GM12878 (cell line): ENCODE results near the gene NFILZ. TPM values are rescaled to one million over a fixed set of nuclear protein-coding genes. Genes with fewer than 3 reads are reported as not detected.

Experiments used
- ATAC-seq: fragments of 200-7000 bp; cut with Tn5 transposase; 3 replicates; pipeline ENCODE4 v1.9.1; 2020; ENCODE audit warnings: mild to moderate bottlenecking, moderate library complexity
- BruUV-seq: library from RNA; stranded (reverse); fragments of 400-500 nt; replicated peaks from 2 replicates; lab custom pipeline; 2021; lab: Mats Ljungman, UMichigan
- CTCF ChIA-PET: fragments of 300-600 bp; sonication (Branson Sonifier 250); formaldehyde crosslinking; extraction: SDS; loops from one replicate; lab custom pipeline; 2021; ENCODE audit warnings: inconsistent platforms; lab: Yijun Ruan, JAX
- POLR2A ChIA-PET: fragments of 350-600 bp; formaldehyde crosslinking; extraction: SDS; loops from one replicate; lab custom pipeline; 2021; ENCODE audit warnings: inconsistent platforms; lab: Charles Lee
- RAD21 ChIA-PET: fragments of 300-600 bp; sonication (Branson Sonifier 250); formaldehyde crosslinking; loops from one replicate; lab custom pipeline; 2023; ENCODE audit warnings: antibody characterized with exemption; ENCODE audit not compliant: unreplicated experiment; lab: Charles Lee
- SMC1A ChIA-PET: fragments of 300-600 bp; sonication (Branson Sonifier 250); formaldehyde crosslinking; loops from one replicate; lab custom pipeline; 2023; ENCODE audit not compliant: unreplicated experiment, uncharacterized antibody; lab: Charles Lee
- DNase-seq: peaks from one replicate; pipeline ENCODE4 v3.0.0-alpha.2; 2011; ENCODE audit warnings: low read depth, low spot score
- FAIRE-seq: peaks from 3 replicates; lab custom pipeline; 2011; peaks lifted over from hg19 to GRCh38; lab: Jason Lieb, UNC
- H2AFZ ChIP-seq: 2 replicates; pipeline ENCODE4 v1.6.0; 2011; ENCODE audit warnings: low read depth, low read length, control low read depth; ENCODE audit not compliant: control insufficient read depth
- H3K27ac ChIP-seq: 2 replicates; pipeline ENCODE4 v1.5.1; 2011; ENCODE audit warnings: control low read depth; ENCODE audit not compliant: control insufficient read depth, insufficient read depth
- H3K27me3 ChIP-seq, 2 experiments: replicated peaks in 1 of 2; 2 replicates each; pipeline versions ENCODE4 v1.6.0 to v1.6.1; 2011; ENCODE audit warnings: low read length in 1 of 2; ENCODE audit not compliant: control insufficient read depth in 2 of 2, insufficient read depth in 2 of 2
- H3K36me3 ChIP-seq, 2 experiments: 2 replicates each; pipeline ENCODE4 v1.5.1; 2011; ENCODE audit warnings: low read length in 1 of 2; ENCODE audit not compliant: control insufficient read depth in 2 of 2, insufficient read depth in 2 of 2
- H3K4me1 ChIP-seq: 2 replicates; pipeline ENCODE4 v1.6.1; 2011; ENCODE audit warnings: mild to moderate bottlenecking, low read length, moderate library complexity, mixed read lengths; ENCODE audit not compliant: control insufficient read depth, insufficient read depth
- H3K4me2 ChIP-seq: 2 replicates; pipeline ENCODE4 v1.6.0; 2011; ENCODE audit warnings: control low read depth; ENCODE audit not compliant: control insufficient read depth, insufficient read depth
- H3K4me3 ChIP-seq: fragments of 200-600 bp; sonication (generic); 2 replicates; pipeline ENCODE4 v1.5.1; 2016
- H3K79me2 ChIP-seq: 2 replicates; pipeline ENCODE4 v1.6.0; 2011; ENCODE audit warnings: low read length; ENCODE audit not compliant: control insufficient read depth, insufficient read depth
- H3K9ac ChIP-seq: 2 replicates; pipeline ENCODE4 v1.8.0; 2011; ENCODE audit warnings: low read length, control low read depth, mixed read lengths; ENCODE audit not compliant: control insufficient read depth, insufficient read depth
- H3K9me3 ChIP-seq: replicated peaks from 3 replicates; pipeline ENCODE4 v1.5.1; 2011; ENCODE audit warnings: mild to moderate bottlenecking, low read length; ENCODE audit not compliant: control insufficient read depth, insufficient read depth
- H4K20me1 ChIP-seq: 2 replicates; pipeline ENCODE4 v1.6.0; 2011; ENCODE audit not compliant: control insufficient read depth, insufficient read depth
- CBX3 ChIP-seq: fragments of 200-600 bp; sonication (generic); IDR thresholded peaks from 2 replicates; pipeline ENCODE4 v1.6.1; 2016; ENCODE audit warnings: low read depth, borderline replicate concordance
- EED ChIP-seq: sonication (generic); IDR thresholded peaks from 2 replicates; pipeline ENCODE4 v1.6.1; 2016; ENCODE audit warnings: antibody characterized with exemption, low read depth
- KAT2A ChIP-seq: conservative IDR thresholded peaks from 2 replicates; pipeline ENCODE4 v1.6.1; 2011; ENCODE audit warnings: low read depth, low read length; ENCODE audit not compliant: control insufficient read depth
- TARDBP ChIP-seq: IDR thresholded peaks from 2 replicates; pipeline ENCODE4 v1.6.1; 2016; ENCODE audit warnings: borderline replicate concordance
- ZNF217 ChIP-seq: fragments of 450-650 bp; IDR thresholded peaks from 2 replicates; pipeline ENCODE4 v1.6.1; 2017; ENCODE audit warnings: antibody characterized with exemption, mild to moderate bottlenecking
- ZSCAN29 ChIP-seq: fragments of 450-650 bp; IDR thresholded peaks from 2 replicates; pipeline ENCODE4 v1.6.1; 2017; ENCODE audit warnings: mild to moderate bottlenecking, moderate library complexity
- WGBS: methylation state at CpG from one replicate; pipeline ENCODE4 v1.1.6; 2016; ENCODE audit warnings: low lambda C conversion rate; ENCODE audit not compliant: insufficient replicate concordance, insufficient coverage; ENCODE audit errors: missing lambda C conversion rate; 5-methylcytosine and 5-hydroxymethylcytosine counted together
- in situ Hi-C: fragments of 300-500 bp; cut with MboI; formaldehyde crosslinking; loops from 9 replicates; pipeline ENCODE4 v1.14.3; 2018; ENCODE audit warnings: mixed read lengths
- intact Hi-C: fragments of 100-400 bp; cut with micrococcal nuclease; formaldehyde crosslinking; loops from one replicate; pipeline ENCODE4 v1.14.2; 2022; ENCODE audit not compliant: unreplicated experiment
- polyA plus RNA-seq, 11 experiments: library from polyadenylated mRNA; depleted of rRNA in 4 of 11; unstranded in 6 of 11; stranded (reverse) in 5 of 11; fragments of >200 nt; fragmentation: Nextera tagmentation in 4 of 11; fragmentation: Illumina TruSeq in 1 of 11; extraction: Ambion mirVana in 4 of 11; extraction: Trizol in 1 of 11; gene quantifications; 1 replicate in 1 of 11; 2 replicates in 10 of 11; pipeline versions ENCODE4 v1.2.1 to v1.2.3, GENCODE V29; 2011 to 2016; ENCODE audit warnings: inconsistent platforms in 2 of 11, missing spikeins in 2 of 11, low read depth in 1 of 11
- total RNA-seq, 4 experiments: library from RNA; depleted of rRNA in 3 of 4; stranded (reverse); fragments of >200 nt in 3 of 4; fragmentation: Illumina TruSeq in 1 of 4; extraction: Trizol in 1 of 4; gene quantifications; 2 replicates each; pipeline versions ENCODE4 v1.2.1 to v1.2.3, GENCODE V29; 2013 to 2021

Gene NFILZ
- total and polyA plus RNA-seq, 10 of the 15 experiments (the other 5 are each of a cell fraction or from before 2014, with no cell fraction given), result not detected

- Histone ChIP-seq H3K4me2 (no peak overlapping the region), H3K79me2 (no peaks in the 10 kb centered on the region), H3K4me3 (no peak overlapping the region), H4K20me1 (no peaks in the 10 kb centered on the region), H3K36me3 (no peaks in the 10 kb centered on the region), H3K9me3 (no peaks in the 10 kb centered on the region), H2AFZ (no peak overlapping the region), H3K27me3 (no peaks in the 10 kb centered on the region; a peak in 1 of 4 replicates), H3K4me1 (no peaks in the 10 kb centered on the region), H3K9ac (no peak overlapping the region), H3K27ac (no peak overlapping the region)
- in situ Hi-C loops, result no loop called here
- intact Hi-C loops, result loop anchor here (5.0 kb wide), 1 partner anchor 233 kb away; no protein-coding TSS in a partner anchor
- ATAC-seq, result no peak
- RAD21 ChIA-PET, result no interaction called here
- no peak for FAIRE-seq
- TF ChIP-seq TARDBP, result no peak
- no peak for TF ChIP-seq ZSCAN29
- TF ChIP-seq ZNF217, result no peak
- no peak for TF ChIP-seq KAT2A
- no peak for TF ChIP-seq EED
- no peak for TF ChIP-seq CBX3
- POLR2A ChIA-PET, result no interaction called here
- DNase-seq, result no peak
- SMC1A ChIA-PET, result no interaction called here
- BruUV-seq, result no TSS peak
- CTCF ChIA-PET, result no interaction called here
- 79% methylated on average over 68 of the region's 71 CpGs for WGBS
Observed at GRCh38 chr19:8584965-8585893, 45.2 kb upstream of the NFILZ start.
